Neural progenitor cell (in vitro differentiated cells): Measurements from ENCODE around the gene PDE6A. TPM values are rescaled to one million over a fixed set of nuclear protein-coding genes. Genes with fewer than 3 reads are reported as not detected.
A peak's percentile ranks its signal among the peaks of the same experiment; 100 is the strongest.

Experiments used
- DNase-seq: peaks from one replicate; pipeline ENCODE4 v3.0.0-alpha.2; 2016; ENCODE audit warnings: low spot score
- H2AFZ ChIP-seq: fragments of 200-600 bp; sonication (generic); replicated peaks from 2 replicates; pipeline ENCODE4 v1.6.1; 2016; ENCODE audit warnings: antibody characterized with exemption
- H3F3A ChIP-seq: fragments of 200-600 bp; sonication (generic); 2 replicates; pipeline ENCODE4 v1.6.1; 2016; ENCODE audit warnings: antibody characterized with exemption, low read depth
- H3K27ac ChIP-seq: fragments of 200-600 bp; sonication (generic); 2 replicates; pipeline ENCODE4 v1.5.1; 2016; ENCODE audit warnings: mild to moderate bottlenecking
- H3K27me3 ChIP-seq: fragments of 200-600 bp; sonication (generic); 2 replicates; pipeline ENCODE4 v1.6.1; 2016; ENCODE audit warnings: mild to moderate bottlenecking, moderate library complexity
- H3K36me3 ChIP-seq: fragments of 200-600 bp; sonication (generic); 2 replicates; pipeline ENCODE4 v1.5.1; 2016
- H3K4me1 ChIP-seq: fragments of 200-600 bp; sonication (generic); 2 replicates; pipeline ENCODE4 v1.6.1; 2016; ENCODE audit warnings: mixed run types
- H3K4me2 ChIP-seq: fragments of 200-600 bp; sonication (generic); 2 replicates; pipeline ENCODE4 v1.6.1; 2016
- H3K4me3 ChIP-seq: fragments of 200-600 bp; sonication (generic); 2 replicates; pipeline ENCODE4 v1.5.1; 2016
- H3K79me2 ChIP-seq: fragments of 200-600 bp; sonication (generic); 2 replicates; pipeline ENCODE4 v1.6.1; 2016; ENCODE audit warnings: low read depth
- H3K9ac ChIP-seq: fragments of 200-600 bp; sonication (generic); 2 replicates; pipeline ENCODE4 v1.6.1; 2016
- H3K9me3 ChIP-seq: fragments of 200-600 bp; sonication (generic); 2 replicates; pipeline ENCODE4 v1.5.1; 2016; ENCODE audit warnings: low read depth
- H4K20me1 ChIP-seq: fragments of 200-600 bp; sonication (generic); 2 replicates; pipeline ENCODE4 v1.6.1; 2016; ENCODE audit warnings: low read depth
- H3K27ac Mint-ChIP-seq: 3 replicates; pipeline ENCODE4 v1.8.0; 2021; ENCODE audit warnings: mixed read lengths
- H3K27me3 Mint-ChIP-seq: 2 replicates; pipeline ENCODE4 v1.8.0; 2022; ENCODE audit warnings: low read depth, mild to moderate bottlenecking, inconsistent platforms, moderate library complexity, mixed read lengths; ENCODE audit not compliant: insufficient read depth
- H3K36me3 Mint-ChIP-seq: 3 replicates; pipeline ENCODE4 v1.8.0; 2021; ENCODE audit warnings: mixed read lengths
- H3K4me1 Mint-ChIP-seq: 3 replicates; pipeline ENCODE4 v1.8.0; 2021; ENCODE audit warnings: mixed read lengths
- H3K4me3 Mint-ChIP-seq: 3 replicates; pipeline ENCODE4 v1.8.0; 2021; ENCODE audit warnings: mild to moderate bottlenecking, moderate library complexity, mixed read lengths
- H3K9me3 Mint-ChIP-seq: 3 replicates; pipeline ENCODE4 v1.8.0; 2020; ENCODE audit warnings: mixed read lengths
- CTCF ChIP-seq: fragments of 200-600 bp; sonication (generic); IDR thresholded peaks from 2 replicates; pipeline ENCODE4 v1.5.1; 2017; ENCODE audit warnings: antibody characterized with exemption, mild to moderate bottlenecking
- EZH2 ChIP-seq: fragments of 200-600 bp; sonication (generic); IDR thresholded peaks from 2 replicates; pipeline ENCODE4 v1.6.1; 2017; ENCODE audit warnings: antibody characterized with exemption, mild to moderate bottlenecking, moderate library complexity
- EZH2phosphoT487 ChIP-seq: fragments of 200-600 bp; sonication (generic); IDR thresholded peaks from 2 replicates; pipeline ENCODE4 v1.6.1; 2017; ENCODE audit warnings: antibody characterized with exemption
- total RNA-seq: library from RNA; depleted of rRNA; stranded (reverse); fragments of >200 nt; gene quantifications from 2 replicates; pipeline ENCODE4 v1.2.3, GENCODE V29; 2015; ENCODE audit warnings: low replicate concordance

PDE6A gene
- total RNA-seq, 1 donor from 2014 or later, result not detected

GRCh38 chr5:149816661-149817060 lies 127.9 kb downstream of the PDE6A start:
- Histone ChIP-seq H3K9me3 (no peaks in the 10 kb centered on the region), H4K20me1 (no peaks in the 10 kb centered on the region), H3F3A (no peaks in the 10 kb centered on the region), H3K36me3 (no peaks in the 10 kb centered on the region), H3K4me3 (no peak overlapping the region), H3K27me3 (no peaks in the 10 kb centered on the region), H3K79me2 (no peaks in the 10 kb centered on the region), H3K4me1 (no peaks in the 10 kb centered on the region), H3K9ac (no peak overlapping the region), H3K4me2 (no peak overlapping the region), H3K27ac (no peak overlapping the region), H2AFZ (no peak overlapping the region)
- Mint-ChIP-seq H3K27ac (peak overlapping the region; percentile 51), H3K36me3 (no peaks in the 10 kb centered on the region), H3K27me3 (peaks cover 3% of the 10 kb centered on the region), H3K9me3 (no peaks in the 10 kb centered on the region), H3K4me1 (peaks cover 13% of the 10 kb centered on the region), H3K4me3 (no peak overlapping the region)
- no peak for DNase-seq
- TF ChIP-seq CTCF (no peak), EZH2 (no peak), EZH2phosphoT487 (no peak)

GRCh38 chr5:149811453-149811852 lies 133.1 kb downstream of the PDE6A start:
- Histone ChIP-seq H3F3A (no peaks in the 10 kb centered on the region), H3K27me3 (no peaks in the 10 kb centered on the region), H3K9ac (no peak overlapping the region), H3K4me1 (no peaks in the 10 kb centered on the region), H3K4me2 (no peak overlapping the region), H3K79me2 (no peaks in the 10 kb centered on the region), H4K20me1 (no peaks in the 10 kb centered on the region), H3K4me3 (no peak overlapping the region), H3K27ac (no peak overlapping the region), H3K9me3 (no peaks in the 10 kb centered on the region), H2AFZ (no peak overlapping the region), H3K36me3 (no peaks in the 10 kb centered on the region)
- H3K36me3 Mint-ChIP-seq, result no peaks in the 10 kb centered on the region
- H3K4me3 Mint-ChIP-seq, result no peak overlapping the region
- H3K9me3 Mint-ChIP-seq, result no peaks in the 10 kb centered on the region
- H3K4me1 Mint-ChIP-seq, result peaks cover 3% of the 10 kb centered on the region
- peaks cover 3% of the 10 kb centered on the region for H3K27me3 Mint-ChIP-seq
- H3K27ac Mint-ChIP-seq, result no peak overlapping the region
- DNase-seq, result no peak
- TF ChIP-seq EZH2 (no peak), CTCF (no peak)

GRCh38 chr5:149810856-149811255 lies 133.7 kb downstream of the PDE6A start:
- no peak overlapping the region for H3K27ac Mint-ChIP-seq
- Histone ChIP-seq H3K4me2 (no peak overlapping the region), H2AFZ (no peak overlapping the region), H3K9ac (no peak overlapping the region), H3K27me3 (no peaks in the 10 kb centered on the region), H3K4me3 (no peak overlapping the region), H3K9me3 (no peaks in the 10 kb centered on the region), H3K4me1 (no peaks in the 10 kb centered on the region), H3F3A (no peaks in the 10 kb centered on the region), H3K27ac (no peak overlapping the region), H3K79me2 (no peaks in the 10 kb centered on the region), H4K20me1 (no peaks in the 10 kb centered on the region), H3K36me3 (no peaks in the 10 kb centered on the region)
- H3K36me3 Mint-ChIP-seq, result no peaks in the 10 kb centered on the region
- DNase-seq, result no peak
- H3K4me1 Mint-ChIP-seq, result peaks cover 3% of the 10 kb centered on the region
- no peaks in the 10 kb centered on the region for H3K9me3 Mint-ChIP-seq
- no peak overlapping the region for H3K4me3 Mint-ChIP-seq
- H3K27me3 Mint-ChIP-seq, result peaks cover 3% of the 10 kb centered on the region
- TF ChIP-seq EZH2, result no peak
- TF ChIP-seq EZH2phosphoT487, result no peak
- no peak for TF ChIP-seq CTCF
